ENCODE data around the gene NPL. TPM values are rescaled to one million over a fixed set of nuclear protein-coding genes. Genes with fewer than 3 reads are reported as not detected.

NPL gene
- total RNA-seq, 1 donor: 13.9 TPM

- no peaks in the 10 kb centered on the region for H3K4me1 ChIP-seq (ENCODE audit: insufficient read depth, low read length)
- H3K9me3 ChIP-seq (ENCODE audit: low read depth, low read length): no peaks in the 10 kb centered on the region
- H3K4me3 ChIP-seq (ENCODE audit: low read length): no peak overlapping the region
- no peaks in the 10 kb centered on the region for H3K27me3 ChIP-seq (ENCODE audit: insufficient read depth, low read length)
Observed at GRCh38 chr1:182829285-182829932, 39.8 kb downstream of the NPL start.

GRCh38 chr1:182833271-182833670 is 43.7 kb downstream of the NPL start:
- no peaks in the 10 kb centered on the region for H3K4me1 ChIP-seq (ENCODE audit: insufficient read depth, low read length)
- H3K9me3 ChIP-seq (ENCODE audit: low read depth, low read length): no peaks in the 10 kb centered on the region
- no peak overlapping the region for H3K4me3 ChIP-seq (ENCODE audit: low read length)
- no peaks in the 10 kb centered on the region for H3K27me3 ChIP-seq (ENCODE audit: insufficient read depth, low read length)

- Histone ChIP-seq H3K9me3 (ENCODE audit: low read depth, low read length) (no peaks in the 10 kb centered on the region), H3K4me1 (ENCODE audit: insufficient read depth, low read length) (peaks cover 6% of the 10 kb centered on the region), H3K27me3 (ENCODE audit: insufficient read depth, low read length) (no peaks in the 10 kb centered on the region), H3K4me3 (ENCODE audit: low read length) (no peak overlapping the region)
Observed at GRCh38 chr1:182834326-182834725, 44.8 kb downstream of the NPL start.

GRCh38 chr1:182835806-182836205 is 46.2 kb downstream of the NPL start:
- Histone ChIP-seq H3K4me1 (ENCODE audit: insufficient read depth, low read length) (peaks cover 14% of the 10 kb centered on the region), H3K27me3 (ENCODE audit: insufficient read depth, low read length) (no peaks in the 10 kb centered on the region), H3K9me3 (ENCODE audit: low read depth, low read length) (no peaks in the 10 kb centered on the region), H3K4me3 (ENCODE audit: low read length) (no peak overlapping the region)

- peak within 1 kb of the TSS; percentile 82 for H3K4me3 ChIP-seq (ENCODE audit: low read length)
- H3K9me3 ChIP-seq (ENCODE audit: low read depth, low read length): no peaks in the 10 kb centered on the region
- no peaks in the 10 kb centered on the region for H3K27me3 ChIP-seq (ENCODE audit: insufficient read depth, low read length)
- H3K4me1 ChIP-seq (ENCODE audit: insufficient read depth, low read length): peaks cover 28% of the 10 kb centered on the region
Observed at GRCh38 chr1:182839209-182840066, 49.9 kb downstream of the NPL start, which contains the start of gene DHX9. Gene DHX9 (plus strand): TSS chr1:182839347. CDS start chr1:182842567, 3,220 bp downstream.

- H3K9me3 ChIP-seq (ENCODE audit: low read depth, low read length): no peaks in the 10 kb centered on the region
- no peak overlapping the region for H3K4me3 ChIP-seq (ENCODE audit: low read length)
- H3K27me3 ChIP-seq (ENCODE audit: insufficient read depth, low read length): no peaks in the 10 kb centered on the region
- peaks cover 30% of the 10 kb centered on the region for H3K4me1 ChIP-seq (ENCODE audit: insufficient read depth, low read length)
Observed at GRCh38 chr1:182841368-182841988, 51.9 kb downstream of the NPL start.

GRCh38 chr1:182842265-182842664 is 52.7 kb downstream of the NPL start:
- Histone ChIP-seq H3K27me3 (ENCODE audit: insufficient read depth, low read length) (no peaks in the 10 kb centered on the region), H3K9me3 (ENCODE audit: low read depth, low read length) (no peaks in the 10 kb centered on the region), H3K4me3 (ENCODE audit: low read length) (no peak overlapping the region), H3K4me1 (ENCODE audit: insufficient read depth, low read length) (peaks cover 30% of the 10 kb centered on the region)

- no peaks in the 10 kb centered on the region for H3K9me3 ChIP-seq (ENCODE audit: low read depth, low read length)
- peaks cover 28% of the 10 kb centered on the region for H3K4me1 ChIP-seq (ENCODE audit: insufficient read depth, low read length)
- H3K4me3 ChIP-seq (ENCODE audit: low read length): no peak overlapping the region
- no peaks in the 10 kb centered on the region for H3K27me3 ChIP-seq (ENCODE audit: insufficient read depth, low read length)
Observed at GRCh38 chr1:182845379-182845778, 55.8 kb downstream of the NPL start.

GRCh38 chr1:182845894-182846293 is 56.3 kb downstream of the NPL start:
- Histone ChIP-seq H3K9me3 (ENCODE audit: low read depth, low read length) (no peaks in the 10 kb centered on the region), H3K4me1 (ENCODE audit: insufficient read depth, low read length) (peaks cover 23% of the 10 kb centered on the region), H3K4me3 (ENCODE audit: low read length) (no peak overlapping the region), H3K27me3 (ENCODE audit: insufficient read depth, low read length) (no peaks in the 10 kb centered on the region)

GRCh38 chr1:182847105-182847504 is 57.5 kb downstream of the NPL start:
- H3K9me3 ChIP-seq (ENCODE audit: low read depth, low read length): no peaks in the 10 kb centered on the region
- H3K4me3 ChIP-seq (ENCODE audit: low read length): no peak overlapping the region
- peaks cover 16% of the 10 kb centered on the region for H3K4me1 ChIP-seq (ENCODE audit: insufficient read depth, low read length)
- H3K27me3 ChIP-seq (ENCODE audit: insufficient read depth, low read length): no peaks in the 10 kb centered on the region

GRCh38 chr1:182848736-182849135 is 59.2 kb downstream of the NPL start:
- H3K9me3 ChIP-seq (ENCODE audit: low read depth, low read length): no peaks in the 10 kb centered on the region
- H3K4me3 ChIP-seq (ENCODE audit: low read length): no peak overlapping the region
- H3K4me1 ChIP-seq (ENCODE audit: insufficient read depth, low read length): peaks cover 14% of the 10 kb centered on the region
- H3K27me3 ChIP-seq (ENCODE audit: insufficient read depth, low read length): no peaks in the 10 kb centered on the region

- Histone ChIP-seq H3K9me3 (ENCODE audit: low read depth, low read length) (no peaks in the 10 kb centered on the region), H3K4me1 (ENCODE audit: insufficient read depth, low read length) (peaks cover 8% of the 10 kb centered on the region), H3K4me3 (ENCODE audit: low read length) (no peak overlapping the region), H3K27me3 (ENCODE audit: insufficient read depth, low read length) (no peaks in the 10 kb centered on the region)
Observed at GRCh38 chr1:182850319-182850718, 60.7 kb downstream of the NPL start.

GRCh38 chr1:182851825-182852224 is 62.3 kb downstream of the NPL start:
- Histone ChIP-seq H3K4me3 (ENCODE audit: low read length) (no peak overlapping the region), H3K27me3 (ENCODE audit: insufficient read depth, low read length) (no peaks in the 10 kb centered on the region), H3K4me1 (ENCODE audit: insufficient read depth, low read length) (peaks cover 8% of the 10 kb centered on the region), H3K9me3 (ENCODE audit: low read depth, low read length) (no peaks in the 10 kb centered on the region)

- H3K4me1 ChIP-seq (ENCODE audit: insufficient read depth, low read length): no peaks in the 10 kb centered on the region
- H3K27me3 ChIP-seq (ENCODE audit: insufficient read depth, low read length): no peaks in the 10 kb centered on the region
- H3K4me3 ChIP-seq (ENCODE audit: low read length): no peak overlapping the region
- H3K9me3 ChIP-seq (ENCODE audit: low read depth, low read length): no peaks in the 10 kb centered on the region
Observed at GRCh38 chr1:182855911-182856310, 66.3 kb downstream of the NPL start.

GRCh38 chr1:182857212-182857611 is 67.6 kb downstream of the NPL start:
- no peaks in the 10 kb centered on the region for H3K4me1 ChIP-seq (ENCODE audit: insufficient read depth, low read length)
- no peak overlapping the region for H3K4me3 ChIP-seq (ENCODE audit: low read length)
- no peaks in the 10 kb centered on the region for H3K9me3 ChIP-seq (ENCODE audit: low read depth, low read length)
- no peaks in the 10 kb centered on the region for H3K27me3 ChIP-seq (ENCODE audit: insufficient read depth, low read length)
